Osteoblast (primary cell): ENCODE data around the gene GALNT2. TPM values are rescaled to one million over a fixed set of nuclear protein-coding genes. Genes with fewer than 3 reads are reported as not detected.

Experiments used
- DNase-seq: peaks from one replicate; pipeline ENCODE4 v3.0.0; 2011; ENCODE audit warnings: low spot score, mixed read lengths; ENCODE audit not compliant: insufficient read length; ENCODE audit errors: missing footprints
- H2AFZ ChIP-seq: 2 replicates; pipeline ENCODE4 v1.6.0; 2011; ENCODE audit warnings: mild to moderate bottlenecking, low read length
- H3K27ac ChIP-seq: 2 replicates; pipeline ENCODE4 v1.5.1; 2011; ENCODE audit warnings: mild to moderate bottlenecking, low read depth, low read length, moderate library complexity
- H3K27me3 ChIP-seq: 2 replicates; pipeline ENCODE4 v1.6.0; 2012; ENCODE audit warnings: mild to moderate bottlenecking, control low read depth, inconsistent platforms, low read length, moderate library complexity; ENCODE audit not compliant: insufficient read depth
- H3K36me3 ChIP-seq: 2 replicates; pipeline ENCODE4 v1.5.1; 2011; ENCODE audit warnings: mild to moderate bottlenecking, low read length, control low read depth, moderate library complexity; ENCODE audit not compliant: insufficient read depth
- H3K4me1 ChIP-seq: 2 replicates; pipeline ENCODE4 v1.5.1; 2011; ENCODE audit warnings: mild to moderate bottlenecking, low read length, control low read depth, moderate library complexity; ENCODE audit not compliant: insufficient read depth
- H3K4me2 ChIP-seq: 2 replicates; pipeline ENCODE4 v1.6.0; 2011; ENCODE audit warnings: mild to moderate bottlenecking, low read length; ENCODE audit not compliant: insufficient read depth
- H3K4me3 ChIP-seq: fragments of 200-600 bp; sonication (generic); 3 replicates; pipeline ENCODE4 v1.5.1; 2012; ENCODE audit warnings: mild to moderate bottlenecking, low read length, inconsistent platforms; ENCODE audit not compliant: insufficient read depth
- H3K79me2 ChIP-seq: 2 replicates; pipeline ENCODE4 v1.6.0; 2012; ENCODE audit warnings: mild to moderate bottlenecking, low read length, control low read depth, inconsistent platforms; ENCODE audit not compliant: insufficient read depth
- H3K9me3 ChIP-seq: 2 replicates; pipeline ENCODE4 v1.5.1; 2011; ENCODE audit warnings: low read depth, low read length, control low read depth
- H4K20me1 ChIP-seq: 2 replicates; pipeline ENCODE4 v1.6.0; 2012; ENCODE audit warnings: mild to moderate bottlenecking, low read length, control low read depth; ENCODE audit not compliant: insufficient read depth
- CTCF ChIP-seq: IDR thresholded peaks from 2 replicates; pipeline ENCODE4 v1.5.1; 2011; ENCODE audit warnings: mild to moderate bottlenecking, low read depth, low read length, moderate library complexity; ENCODE audit errors: extremely low read depth
- total RNA-seq: library from RNA; depleted of rRNA; stranded (reverse); fragments of >200 nt; gene quantifications from 2 replicates; pipeline ENCODE4 v1.2.3, GENCODE V29; 2012

GALNT2 gene
- total RNA-seq, 1 donor = 83.2 TPM

GRCh38 chr1:230307213-230307612 lies 240.2 kb downstream of the GALNT2 start:
- no peak for DNase-seq
- Histone ChIP-seq H2AFZ (no peak overlapping the region), H3K4me3 (no peak overlapping the region), H3K79me2 (no peaks in the 10 kb centered on the region), H3K36me3 (no peaks in the 10 kb centered on the region), H3K4me2 (no peak overlapping the region), H3K27me3 (peaks cover under 1% of the 10 kb centered on the region), H3K9me3 (no peaks in the 10 kb centered on the region), H3K27ac (no peak overlapping the region), H4K20me1 (no peaks in the 10 kb centered on the region), H3K4me1 (peaks cover 9% of the 10 kb centered on the region)
- TF ChIP-seq CTCF = no peak

DNA sequence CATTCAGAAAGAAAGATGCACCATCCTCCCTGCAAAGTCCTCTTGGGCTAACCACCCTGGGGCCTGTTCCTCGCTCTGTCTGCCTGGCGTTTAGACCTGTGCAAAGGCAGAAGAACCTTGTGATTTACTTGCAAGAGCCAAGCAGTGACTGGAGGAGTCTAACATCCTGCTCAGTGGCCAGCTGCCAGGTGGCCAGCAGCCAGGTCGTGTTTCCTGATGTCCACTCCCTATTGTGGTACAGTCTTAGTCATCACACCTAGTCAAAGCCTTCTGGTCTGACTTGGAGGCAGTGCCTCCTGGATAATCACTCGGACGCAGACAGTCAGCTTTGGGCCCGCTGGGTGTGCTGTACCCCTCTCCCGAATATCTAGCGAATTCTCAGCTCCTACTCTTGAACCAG lies 241.0 kb downstream of the GALNT2 start:
- no peak for TF ChIP-seq CTCF
- no peak overlapping the region for H2AFZ ChIP-seq

GRCh38 chr1:230308821-230309220 lies 241.8 kb downstream of the GALNT2 start:
- H3K36me3 ChIP-seq = no peaks in the 10 kb centered on the region

More for the DNA sequence above, 241.0 kb downstream of the GALNT2 start:
- H3K79me2 ChIP-seq = no peaks in the 10 kb centered on the region
- no peaks in the 10 kb centered on the region for H4K20me1 ChIP-seq
- no peaks in the 10 kb centered on the region for H3K36me3 ChIP-seq
- H3K27me3 ChIP-seq = no peaks in the 10 kb centered on the region
- H3K4me2 ChIP-seq = no peak overlapping the region
- peak; percentile 90 for DNase-seq
- no peaks in the 10 kb centered on the region for H3K9me3 ChIP-seq
- H3K4me1 ChIP-seq = peaks cover 9% of the 10 kb centered on the region
- no peak overlapping the region for H3K27ac ChIP-seq
- H3K4me3 ChIP-seq = no peak overlapping the region

DNA sequence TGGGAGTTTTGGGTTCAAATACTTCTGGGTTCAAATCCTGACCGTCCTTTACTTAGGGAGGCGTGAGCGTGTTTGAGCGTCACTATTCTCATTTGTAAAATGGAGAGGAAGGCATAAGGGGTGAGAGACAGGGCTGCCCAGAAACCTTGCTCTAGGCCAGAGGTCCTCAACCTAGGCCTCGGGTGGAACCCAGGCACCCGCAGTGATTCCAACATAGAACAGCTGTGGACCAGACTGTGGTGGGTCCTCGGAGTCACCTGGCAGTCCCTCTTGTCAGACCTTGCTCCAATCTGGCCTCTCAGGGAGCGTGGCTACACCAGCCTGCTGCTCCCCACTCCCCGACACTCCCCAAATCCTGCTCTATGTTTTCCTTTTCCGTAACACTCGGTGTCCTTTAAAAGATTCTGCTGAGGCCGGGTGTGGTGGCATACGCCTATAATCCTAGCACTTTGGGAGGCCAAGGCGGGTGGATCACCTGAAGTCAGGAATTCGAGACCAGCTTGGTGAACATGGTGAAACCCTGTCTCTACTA lies 242.7 kb downstream of the GALNT2 start:
- Histone ChIP-seq H3K4me1 (no peaks in the 10 kb centered on the region), H3K9me3 (no peaks in the 10 kb centered on the region), H3K79me2 (no peaks in the 10 kb centered on the region), H3K27me3 (no peaks in the 10 kb centered on the region), H3K36me3 (no peaks in the 10 kb centered on the region), H3K4me2 (no peak overlapping the region), H2AFZ (no peak overlapping the region), H4K20me1 (no peaks in the 10 kb centered on the region), H3K27ac (no peak overlapping the region), H3K4me3 (no peak overlapping the region)
- TF ChIP-seq CTCF = no peak
- DNase-seq = no peak

More at GRCh38 chr1:230308821-230309220, 241.8 kb downstream of the GALNT2 start:
- no peaks in the 10 kb centered on the region for H3K27me3 ChIP-seq
- no peak overlapping the region for H3K27ac ChIP-seq
- no peaks in the 10 kb centered on the region for H3K9me3 ChIP-seq
- no peaks in the 10 kb centered on the region for H3K79me2 ChIP-seq
- H3K4me1 ChIP-seq = peaks cover 3% of the 10 kb centered on the region
- no peak overlapping the region for H3K4me2 ChIP-seq
- H2AFZ ChIP-seq = no peak overlapping the region
- TF ChIP-seq CTCF = no peak
- DNase-seq = no peak
- H4K20me1 ChIP-seq = no peaks in the 10 kb centered on the region
- H3K4me3 ChIP-seq = no peak overlapping the region
